GM20000 (cell line): ENCODE measurements around the gene C1orf226.
"Not testable (repeated sequence)": the region's sequence is repeated elsewhere in the genome, so short reads cannot be mapped to it uniquely, and the experiment has no call there.

Source experiments
- DNase-seq: peaks from one replicate; pipeline ENCODE4 v3.0.0; 2012; ENCODE audit warnings: low spot score
- CTCF ChIP-seq: IDR thresholded peaks from 2 replicates; pipeline ENCODE4 v1.5.1; 2012; ENCODE audit warnings: mild to moderate bottlenecking, control low read depth; ENCODE audit errors: extremely low read depth, missing control alignments

C1orf226 gene

GRCh38 chr1:162407539-162407938, 26.0 kb downstream of the C1orf226 start:
- DNase-seq, result no peak
- no peak for TF ChIP-seq CTCF

DNA sequence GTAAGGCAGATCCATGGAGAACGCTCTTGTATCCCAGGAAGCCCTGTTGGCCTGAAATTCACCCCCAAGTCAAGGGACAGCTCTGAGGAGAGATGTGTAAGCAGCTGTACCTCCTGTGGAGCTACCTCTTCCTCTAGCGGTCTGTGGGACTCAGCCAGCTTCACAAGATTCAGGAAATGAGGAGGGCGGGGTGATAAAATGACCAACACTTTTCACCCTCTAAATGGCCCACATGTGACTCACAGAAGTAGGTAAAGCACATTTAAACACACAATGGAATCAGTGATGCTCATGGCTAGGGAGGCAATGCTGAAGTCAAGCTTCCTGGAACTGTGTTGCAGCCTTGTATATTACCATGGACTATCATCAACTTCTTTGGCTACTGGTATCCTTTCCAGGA, 30.5 kb downstream of the C1orf226 start, which contains the start of gene SH2D1B:
SH2D1B (minus strand) TSS at position 135 of the 400 bp plus-strand sequence; CDS start at position 15, 120 bp downstream.
- no peak for DNase-seq

GRCh38 chr1:162416215-162416614, 34.7 kb downstream of the C1orf226 start:
- no peak for DNase-seq
- no peak for TF ChIP-seq CTCF

More for the DNA sequence above, 30.5 kb downstream of the C1orf226 start, which contains the start of gene SH2D1B:
- TF ChIP-seq CTCF, result no peak

DNA sequence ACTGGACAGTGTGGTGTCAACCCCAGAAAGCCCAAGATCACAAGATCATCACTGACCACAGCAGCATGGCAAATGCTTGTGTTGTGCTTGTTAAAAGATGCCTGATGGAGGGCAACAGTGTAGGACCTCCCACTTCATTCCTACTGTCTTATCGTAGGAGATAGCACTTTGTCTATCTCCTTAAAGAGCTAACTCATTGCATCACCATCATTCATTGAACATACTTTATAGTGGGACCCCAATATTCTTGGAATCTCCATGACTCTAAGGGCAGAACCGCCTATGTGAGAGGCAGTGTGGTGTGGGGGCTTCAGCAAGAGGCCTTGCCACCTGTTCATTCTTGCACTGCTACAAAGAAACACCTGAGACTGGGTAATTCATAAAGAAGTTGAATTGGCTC, 35.4 kb downstream of the C1orf226 start:
- TF ChIP-seq CTCF, result no peak
- DNase-seq, result no peak

DNA sequence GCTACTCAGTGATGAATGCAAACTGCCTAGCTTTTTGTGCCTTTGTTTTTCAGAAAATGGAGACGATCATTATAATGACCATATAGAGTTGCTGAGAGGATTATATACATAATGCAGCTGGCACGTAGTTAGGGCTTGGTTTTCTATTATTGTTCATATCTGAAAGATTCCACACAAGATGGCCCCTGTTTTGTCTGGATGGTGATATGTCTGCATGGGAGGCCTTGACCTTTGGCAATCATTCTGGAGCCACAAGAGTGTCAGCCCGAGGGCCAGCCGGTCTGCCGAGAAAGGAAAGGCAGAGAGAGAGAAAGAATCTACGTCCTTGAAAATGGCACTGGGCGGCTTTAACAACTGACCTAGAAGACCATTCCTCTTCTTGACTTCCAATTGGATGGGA, 36.1 kb downstream of the C1orf226 start:
- no peak for DNase-seq
- TF ChIP-seq CTCF, result no peak

DNA sequence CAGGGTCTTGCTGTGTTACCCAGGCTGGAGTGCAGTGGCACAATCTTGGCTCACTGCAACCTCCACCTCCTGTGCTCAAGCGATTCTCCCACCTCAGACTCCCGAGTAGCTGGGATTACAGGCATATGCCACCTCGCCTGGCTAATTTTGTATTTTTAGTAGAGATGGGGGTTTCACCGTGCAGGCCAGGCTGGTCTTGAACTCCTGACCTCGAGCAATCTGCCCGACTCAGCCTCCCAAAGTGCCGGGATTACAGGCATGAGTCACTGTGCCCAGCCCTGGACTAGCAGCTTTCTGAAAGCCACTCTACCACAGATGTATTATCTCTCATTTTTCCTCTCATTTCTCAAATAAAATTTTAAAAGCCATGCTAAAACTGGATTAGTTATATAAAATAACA, 37.1 kb downstream of the C1orf226 start:
- DNase-seq, result not testable (repeated sequence)

DNA sequence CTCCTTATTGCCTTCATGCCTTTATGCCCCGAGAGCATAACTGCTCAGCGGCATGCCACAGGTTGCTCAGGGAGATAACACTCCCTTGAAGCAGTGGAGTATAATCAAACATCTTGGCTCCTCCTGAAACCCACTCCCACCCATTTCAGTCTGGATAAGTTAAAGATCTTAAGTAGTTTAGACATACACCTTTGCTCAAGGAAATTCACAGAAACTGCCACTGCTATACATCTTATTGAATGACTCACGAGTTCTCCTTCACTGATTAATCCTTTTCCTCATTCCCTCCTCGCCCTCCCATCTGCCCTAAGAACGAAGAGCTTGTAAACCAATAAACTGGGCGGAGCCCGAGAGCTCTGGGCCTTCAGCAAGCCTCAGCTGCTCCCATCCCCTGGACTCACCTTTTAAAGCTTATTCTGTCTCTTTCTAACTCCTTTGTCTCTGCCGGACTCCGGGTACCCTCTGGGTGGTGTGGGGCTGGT, 38.0 kb downstream of the C1orf226 start:
- DNase-seq, result not testable (repeated sequence)

GRCh38 chr1:162420120-162420519, 38.6 kb downstream of the C1orf226 start:
- no peak for DNase-seq
- no peak for TF ChIP-seq CTCF
